ENCODE results near the gene AGBL4. TPM values are rescaled to one million over a fixed set of nuclear protein-coding genes. Genes with fewer than 3 reads are reported as not detected.

Gene AGBL4
- total RNA-seq, 1 donor from 2014 or later: not detected

- DNase-seq (ENCODE audit: low spot score in 2 of 2): no peak
- no peak overlapping the region for H3K4me3 ChIP-seq
- no peaks in the 10 kb centered on the region for H3K36me3 ChIP-seq
- no peaks in the 10 kb centered on the region for H3K27me3 ChIP-seq
- no peak for TF ChIP-seq CTCF (IDR thresholded peaks at IDR 0.05)
- H3K27ac ChIP-seq: no peak overlapping the region
- H3K4me1 ChIP-seq: no peaks in the 10 kb centered on the region
- intact Hi-C loops (cut with DNase I): no loop called here
- no peaks in the 10 kb centered on the region for H3K9me3 ChIP-seq
Measured at GRCh38 chr1:48560577-48560976, 1463.2 kb downstream of the AGBL4 start.

- Histone ChIP-seq H3K4me1 (no peaks in the 10 kb centered on the region), H3K4me3 (no peak overlapping the region), H3K9me3 (no peaks in the 10 kb centered on the region), H3K27ac (no peak overlapping the region), H3K36me3 (no peaks in the 10 kb centered on the region), H3K27me3 (no peaks in the 10 kb centered on the region)
- intact Hi-C loops (cut with DNase I): no loop called here
- TF ChIP-seq CTCF (IDR thresholded peaks at IDR 0.05): no peak
- DNase-seq (ENCODE audit: low spot score in 2 of 2): no peak
Measured at GRCh38 chr1:48560116-48560515, 1463.6 kb downstream of the AGBL4 start.

GRCh38 chr1:48558366-48558765, 1465.4 kb downstream of the AGBL4 start:
- Histone ChIP-seq H3K36me3 (no peaks in the 10 kb centered on the region), H3K27me3 (no peaks in the 10 kb centered on the region), H3K4me3 (no peak overlapping the region), H3K4me1 (no peaks in the 10 kb centered on the region), H3K9me3 (no peaks in the 10 kb centered on the region), H3K27ac (no peak overlapping the region)
- intact Hi-C loops (cut with DNase I): no loop called here
- no peak for TF ChIP-seq CTCF (IDR thresholded peaks at IDR 0.05)
- no peak for DNase-seq (ENCODE audit: low spot score in 2 of 2)

GRCh38 chr1:48556186-48556850, 1467.4 kb downstream of the AGBL4 start:
- Histone ChIP-seq H3K4me3 (no peak overlapping the region), H3K9me3 (no peaks in the 10 kb centered on the region), H3K27ac (no peak overlapping the region), H3K4me1 (no peaks in the 10 kb centered on the region), H3K27me3 (no peaks in the 10 kb centered on the region), H3K36me3 (no peaks in the 10 kb centered on the region)
- intact Hi-C loops (cut with DNase I): no loop called here
- no peak for DNase-seq (ENCODE audit: low spot score in 2 of 2)
- no peak for TF ChIP-seq CTCF (IDR thresholded peaks at IDR 0.05)

- Histone ChIP-seq H3K36me3 (no peaks in the 10 kb centered on the region), H3K27me3 (no peaks in the 10 kb centered on the region), H3K4me3 (no peak overlapping the region), H3K4me1 (no peaks in the 10 kb centered on the region), H3K9me3 (no peaks in the 10 kb centered on the region), H3K27ac (no peak overlapping the region)
- no peak for DNase-seq (ENCODE audit: low spot score in 2 of 2)
- intact Hi-C loops (cut with DNase I): no loop called here
- no peak for TF ChIP-seq CTCF (IDR thresholded peaks at IDR 0.05)
Measured at GRCh38 chr1:48555271-48555670, 1468.5 kb downstream of the AGBL4 start.
